GM12801 (cell line): ENCODE measurements around the gene EPB41L2.

Source experiments
- CTCF ChIP-seq: IDR thresholded peaks from one replicate; pipeline ENCODE4 v1.5.1; 2011; ENCODE audit warnings: control low read depth; ENCODE audit not compliant: insufficient read length; ENCODE audit errors: extremely low read depth

The EPB41L2 gene

GRCh38 chr6:130839379-130839778, 223.7 kb downstream of the EPB41L2 start:
- no peak for TF ChIP-seq CTCF

- no peak for TF ChIP-seq CTCF
Observed at GRCh38 chr6:130838951-130839350, 224.1 kb downstream of the EPB41L2 start.

GRCh38 chr6:130838250-130838860, 224.7 kb downstream of the EPB41L2 start:
- no peak for TF ChIP-seq CTCF

- TF ChIP-seq CTCF = no peak
Observed at GRCh38 chr6:130837067-130837466, 226.0 kb downstream of the EPB41L2 start.

- no peak for TF ChIP-seq CTCF
Observed at GRCh38 chr6:130836055-130836640, 226.9 kb downstream of the EPB41L2 start.

- TF ChIP-seq CTCF = no peak
Observed at GRCh38 chr6:130834482-130835251, 228.4 kb downstream of the EPB41L2 start.

- TF ChIP-seq CTCF = no peak
Observed at GRCh38 chr6:130833569-130833968, 229.5 kb downstream of the EPB41L2 start.
